Measurements from ENCODE around the gene DIAPH2.

The DIAPH2 gene

DNA sequence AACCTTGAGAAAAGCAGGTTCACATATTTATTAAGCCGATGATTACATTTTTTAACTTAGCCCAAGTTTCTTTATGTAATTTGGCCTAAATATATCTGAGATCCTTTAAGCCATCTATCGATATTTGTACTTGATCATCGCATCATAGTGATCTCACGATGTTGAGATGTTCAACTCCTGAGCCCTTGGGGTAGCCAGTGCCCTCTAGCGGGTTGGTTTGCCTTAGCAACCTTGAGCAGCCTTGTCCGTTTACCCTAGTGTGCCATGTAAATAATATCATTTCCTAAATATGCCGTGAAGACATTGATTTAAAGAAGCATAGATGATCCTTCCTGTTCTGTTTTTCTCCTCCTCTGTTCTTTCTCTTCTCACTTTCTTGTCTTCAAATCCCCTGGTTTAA lies 631.3 kb downstream of the DIAPH2 start:
- Mint-ChIP-seq H3K4me1 (no peaks in the 10 kb centered on the region), H3K9me3 (no peaks in the 10 kb centered on the region), H3K4me3 (no peak overlapping the region), H3K27ac (no peak overlapping the region), H3K36me3 (no peaks in the 10 kb centered on the region)
- DNase-seq (ENCODE audit: low spot score in 2 of 2) (no peak), ATAC-seq (no peak)

DNA sequence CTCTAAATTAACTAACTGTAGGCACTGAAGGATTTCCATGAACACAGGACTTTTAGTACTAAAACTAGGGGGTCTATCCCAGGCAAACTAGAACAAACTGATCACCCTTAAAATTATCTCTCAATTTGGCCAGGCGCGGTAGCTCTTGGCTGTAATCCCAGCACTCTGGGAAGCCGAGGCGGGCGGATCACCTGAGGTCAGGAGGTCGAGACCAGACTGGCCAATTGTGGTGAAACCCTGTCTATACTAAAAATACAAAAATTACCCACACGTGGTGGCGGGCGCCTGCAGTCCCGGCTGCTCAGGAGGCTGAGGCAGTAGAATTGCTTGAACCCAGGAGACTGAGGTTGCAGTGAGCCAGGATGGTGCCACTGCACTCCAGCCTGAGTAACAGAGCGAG lies 635.7 kb downstream of the DIAPH2 start:
- H3K27ac Mint-ChIP-seq: no peak overlapping the region
- ATAC-seq: no peak

DNA sequence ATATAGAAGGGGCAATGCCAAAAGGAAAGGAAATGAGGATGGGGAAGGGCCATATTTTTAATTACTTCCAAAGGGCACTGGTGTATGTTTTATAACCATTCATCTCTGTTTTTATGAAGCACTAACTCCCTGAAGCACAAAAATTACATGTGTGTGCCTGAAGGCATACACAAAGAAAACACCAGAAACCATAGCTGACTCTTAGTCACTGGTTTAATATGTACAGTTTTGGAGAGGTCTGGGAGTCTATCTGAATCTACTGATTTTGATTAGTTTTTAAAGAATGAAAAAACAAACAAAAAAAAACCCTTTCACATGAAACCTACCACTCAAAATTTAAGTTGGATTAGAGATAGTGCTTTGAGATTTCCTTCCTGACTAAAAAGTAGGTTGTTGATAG lies 637.8 kb downstream of the DIAPH2 start:
- no peaks in the 10 kb centered on the region for H3K4me1 Mint-ChIP-seq
- ATAC-seq: no peak

More for the DNA sequence above, 635.7 kb downstream of the DIAPH2 start:
- no peak for DNase-seq (ENCODE audit: low spot score in 2 of 2)
- H3K4me1 Mint-ChIP-seq: no peaks in the 10 kb centered on the region
- H3K4me3 Mint-ChIP-seq: no peak overlapping the region
- H3K9me3 Mint-ChIP-seq: no peaks in the 10 kb centered on the region
- H3K36me3 Mint-ChIP-seq: no peaks in the 10 kb centered on the region

GRCh38 chrX:97326456-97326855 lies 641.8 kb downstream of the DIAPH2 start:
- H3K9me3 Mint-ChIP-seq: no peaks in the 10 kb centered on the region
- ATAC-seq (no peak), DNase-seq (ENCODE audit: low spot score in 2 of 2) (no peak)
- no peaks in the 10 kb centered on the region for H3K4me1 Mint-ChIP-seq
- H3K4me3 Mint-ChIP-seq: no peak overlapping the region
- no peaks in the 10 kb centered on the region for H3K36me3 Mint-ChIP-seq
- H3K27ac Mint-ChIP-seq: no peak overlapping the region

More for the DNA sequence above, 637.8 kb downstream of the DIAPH2 start:
- Mint-ChIP-seq H3K27ac (no peak overlapping the region), H3K9me3 (no peaks in the 10 kb centered on the region), H3K36me3 (no peaks in the 10 kb centered on the region), H3K4me3 (no peak overlapping the region)
- no peak for DNase-seq (ENCODE audit: low spot score in 2 of 2)

GRCh38 chrX:97328853-97329390 lies 644.3 kb downstream of the DIAPH2 start:
- Mint-ChIP-seq H3K27ac (no peak overlapping the region), H3K36me3 (no peaks in the 10 kb centered on the region), H3K4me3 (no peak overlapping the region), H3K9me3 (no peaks in the 10 kb centered on the region), H3K4me1 (no peaks in the 10 kb centered on the region)
- ATAC-seq (no peak), DNase-seq (ENCODE audit: low spot score in 2 of 2) (no peak)

DNA sequence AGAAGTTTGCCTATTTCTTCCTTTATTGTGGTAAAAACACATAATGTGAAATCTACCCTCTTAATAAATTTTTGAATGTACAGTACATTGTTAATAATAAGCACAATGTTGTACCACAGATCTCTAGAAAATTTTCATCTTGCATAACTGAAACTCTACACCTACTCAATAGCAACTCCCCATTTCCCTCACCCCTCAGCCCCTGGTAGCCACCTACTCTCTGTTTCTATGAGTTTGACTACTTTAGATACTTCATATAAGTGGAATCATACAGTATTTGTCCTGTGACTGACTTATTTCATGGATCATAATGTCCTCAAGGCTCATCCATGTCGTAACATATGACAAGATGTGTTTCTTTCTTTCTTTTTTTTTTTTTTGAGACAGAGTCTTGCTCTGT lies 645.5 kb downstream of the DIAPH2 start:
- H3K4me3 Mint-ChIP-seq: no peak overlapping the region
- no peaks in the 10 kb centered on the region for H3K36me3 Mint-ChIP-seq
- no peaks in the 10 kb centered on the region for H3K9me3 Mint-ChIP-seq
- H3K4me1 Mint-ChIP-seq: no peaks in the 10 kb centered on the region
- ATAC-seq (peak; percentile 79), DNase-seq (ENCODE audit: low spot score in 2 of 2) (no peak)
- H3K27ac Mint-ChIP-seq: no peak overlapping the region

- Mint-ChIP-seq H3K36me3 (no peaks in the 10 kb centered on the region), H3K27ac (no peak overlapping the region), H3K9me3 (no peaks in the 10 kb centered on the region), H3K4me1 (no peaks in the 10 kb centered on the region), H3K4me3 (no peak overlapping the region)
- no peak for ATAC-seq
- DNase-seq (ENCODE audit: low spot score in 2 of 2): no peak
Measured at GRCh38 chrX:97332963-97333362, 648.3 kb downstream of the DIAPH2 start.

DNA sequence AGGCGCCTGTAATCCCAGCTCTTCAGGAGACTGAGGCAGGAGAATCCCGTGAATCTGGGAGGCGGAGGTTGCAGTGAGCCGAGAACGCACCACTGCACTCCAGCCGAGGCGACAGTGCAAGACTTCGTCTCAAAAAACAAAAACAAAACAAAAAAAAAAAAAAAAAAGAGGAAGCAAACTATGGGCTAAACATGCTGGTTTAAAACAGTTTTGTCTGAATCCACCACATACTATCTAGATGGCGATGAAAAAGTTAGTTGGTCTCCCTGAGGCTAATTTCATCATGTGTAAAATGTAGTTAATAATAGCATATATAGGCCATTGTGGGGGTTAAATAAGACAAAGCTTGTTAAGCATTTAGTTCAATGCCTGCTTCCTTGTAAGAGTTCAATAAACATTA lies 650.2 kb downstream of the DIAPH2 start:
- Mint-ChIP-seq H3K4me1 (no peaks in the 10 kb centered on the region), H3K4me3 (no peak overlapping the region), H3K27ac (no peak overlapping the region), H3K9me3 (no peaks in the 10 kb centered on the region), H3K36me3 (no peaks in the 10 kb centered on the region)
- DNase-seq (ENCODE audit: low spot score in 2 of 2) (no peak), ATAC-seq (no peak)

GRCh38 chrX:97344724-97345123 lies 660.1 kb downstream of the DIAPH2 start:
- Mint-ChIP-seq H3K4me1 (no peaks in the 10 kb centered on the region), H3K36me3 (peaks cover 6% of the 10 kb centered on the region), H3K4me3 (no peak overlapping the region), H3K27ac (no peak overlapping the region), H3K9me3 (no peaks in the 10 kb centered on the region)
- ATAC-seq (no peak), DNase-seq (ENCODE audit: low spot score in 2 of 2) (no peak)

- H3K9me3 Mint-ChIP-seq: no peaks in the 10 kb centered on the region
- H3K36me3 Mint-ChIP-seq: no peaks in the 10 kb centered on the region
- no peaks in the 10 kb centered on the region for H3K4me1 Mint-ChIP-seq
- no peak overlapping the region for H3K27ac Mint-ChIP-seq
- ATAC-seq: no peak
- DNase-seq (ENCODE audit: low spot score in 2 of 2): no peak
- H3K4me3 Mint-ChIP-seq: no peak overlapping the region
Measured at GRCh38 chrX:97358941-97359340, 674.3 kb downstream of the DIAPH2 start.

DNA sequence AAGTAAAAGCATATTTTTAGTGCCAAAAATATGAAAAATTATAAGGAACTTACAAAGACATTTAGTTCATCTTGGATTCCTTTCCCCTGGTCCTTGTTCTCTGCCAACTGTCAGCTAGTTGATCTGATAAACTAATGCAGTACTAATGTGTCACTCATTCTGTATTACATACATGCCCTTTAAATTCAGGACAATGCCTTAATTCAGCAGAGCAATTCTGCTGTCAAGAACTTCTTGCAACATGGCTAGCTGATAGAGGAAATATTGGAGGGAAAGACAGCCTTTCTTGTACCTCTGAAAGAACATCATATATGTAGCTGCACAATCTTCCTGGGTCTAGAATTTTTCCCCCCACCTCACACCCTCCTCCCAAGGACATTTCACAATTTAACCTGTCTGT lies 679.2 kb downstream of the DIAPH2 start:
- H3K9me3 Mint-ChIP-seq: no peaks in the 10 kb centered on the region
- H3K4me1 Mint-ChIP-seq: no peaks in the 10 kb centered on the region
- no peak for DNase-seq (ENCODE audit: low spot score in 2 of 2)
- H3K4me3 Mint-ChIP-seq: no peak overlapping the region
- H3K36me3 Mint-ChIP-seq: peaks cover 6% of the 10 kb centered on the region
- no peak overlapping the region for H3K27ac Mint-ChIP-seq
- no peak for ATAC-seq

- H3K9me3 Mint-ChIP-seq: no peaks in the 10 kb centered on the region
- ATAC-seq: no peak
Measured at GRCh38 chrX:97366237-97366636, 681.6 kb downstream of the DIAPH2 start.

DNA sequence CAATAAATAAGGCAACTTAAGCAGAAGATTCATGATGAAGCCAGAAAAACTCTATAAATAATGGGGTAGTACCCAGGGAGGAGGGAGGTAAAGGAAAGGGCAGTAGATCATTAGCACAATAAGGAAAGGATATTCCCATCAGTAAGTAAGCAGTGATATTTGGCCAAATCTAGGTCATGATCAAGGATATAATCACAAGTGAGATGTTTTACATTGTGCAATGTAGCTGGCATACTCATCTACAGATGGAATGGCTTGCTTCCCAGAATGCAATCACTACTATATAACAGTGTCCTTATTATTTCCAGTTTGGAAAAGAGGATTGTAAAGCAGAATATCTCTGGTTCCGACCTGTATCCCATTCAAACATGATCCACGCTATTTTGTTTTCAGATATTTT lies 682.5 kb downstream of the DIAPH2 start:
- no peak for ATAC-seq
- Mint-ChIP-seq H3K4me1 (no peaks in the 10 kb centered on the region), H3K9me3 (no peaks in the 10 kb centered on the region), H3K27ac (no peak overlapping the region), H3K36me3 (peaks cover 6% of the 10 kb centered on the region), H3K4me3 (no peak overlapping the region)
- DNase-seq (ENCODE audit: low spot score in 2 of 2): no peak

More at GRCh38 chrX:97366237-97366636, 681.6 kb downstream of the DIAPH2 start:
- DNase-seq (ENCODE audit: low spot score in 2 of 2): no peak
- H3K27ac Mint-ChIP-seq: no peak overlapping the region
- H3K36me3 Mint-ChIP-seq: peaks cover 6% of the 10 kb centered on the region
- no peak overlapping the region for H3K4me3 Mint-ChIP-seq
- no peaks in the 10 kb centered on the region for H3K4me1 Mint-ChIP-seq

DNA sequence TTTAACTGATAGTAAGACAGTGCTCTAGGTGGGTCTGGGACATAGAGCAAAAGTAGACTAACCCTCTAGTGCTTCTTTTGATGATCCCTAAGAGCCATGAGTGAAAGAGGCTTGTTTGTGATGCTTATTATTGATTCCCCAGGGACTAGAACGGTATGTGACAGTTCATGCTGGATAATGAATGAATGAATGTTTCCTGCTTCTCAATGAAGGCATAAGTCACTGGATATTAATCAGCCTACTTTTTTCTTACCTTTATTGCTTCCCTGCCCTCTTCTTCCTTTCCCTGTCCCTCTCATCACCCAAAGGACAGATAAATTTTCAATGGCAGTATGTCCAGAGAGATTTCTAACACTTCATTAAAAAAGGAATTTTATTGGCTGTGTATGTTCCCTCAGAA lies 685.3 kb downstream of the DIAPH2 start:
- ATAC-seq (no peak), DNase-seq (ENCODE audit: low spot score in 2 of 2) (no peak)
- Mint-ChIP-seq H3K27ac (no peak overlapping the region), H3K9me3 (no peaks in the 10 kb centered on the region), H3K4me3 (no peak overlapping the region), H3K4me1 (no peaks in the 10 kb centered on the region), H3K36me3 (peaks cover 6% of the 10 kb centered on the region)

DNA sequence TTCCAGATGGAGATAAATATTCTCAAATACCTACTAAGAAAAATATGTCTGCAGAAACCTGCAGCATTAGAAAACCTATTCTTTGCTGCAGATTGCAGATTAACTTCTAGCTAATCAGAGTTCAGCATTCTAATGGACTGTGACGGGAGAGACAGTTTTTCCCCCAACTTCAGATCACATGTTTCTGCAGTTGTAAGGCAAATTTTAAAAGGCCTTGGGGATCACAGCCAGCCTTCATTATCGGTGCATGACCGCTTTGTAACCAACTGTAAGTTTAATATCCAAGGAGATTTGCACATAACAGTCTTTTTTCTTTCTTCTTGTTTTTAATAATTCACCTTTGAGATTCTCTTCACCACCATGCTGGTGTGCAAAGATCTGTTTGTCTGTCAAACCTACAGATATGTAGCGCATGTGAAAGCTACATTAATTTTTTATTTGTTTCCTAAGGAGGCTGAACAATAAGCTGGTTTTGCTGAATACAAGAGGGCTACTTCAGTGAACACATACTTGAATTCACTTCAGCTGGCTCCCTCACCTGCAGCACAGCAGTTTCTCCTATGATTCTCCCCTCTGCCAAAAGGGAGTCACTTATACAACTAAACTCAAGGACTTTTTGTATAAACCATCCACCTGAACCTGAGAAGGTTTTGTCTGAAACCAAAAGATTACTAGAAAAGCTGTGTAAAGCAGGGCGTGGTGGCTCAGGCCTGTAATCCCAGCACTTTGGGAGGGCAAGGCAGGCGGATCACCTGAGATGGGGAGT lies 687.5 kb downstream of the DIAPH2 start:
- ATAC-seq: no peak
- Mint-ChIP-seq H3K4me1 (no peaks in the 10 kb centered on the region), H3K27ac (no peak overlapping the region)

GRCh38 chrX:97374266-97374665 lies 689.6 kb downstream of the DIAPH2 start:
- Mint-ChIP-seq H3K27ac (no peak overlapping the region), H3K36me3 (no peaks in the 10 kb centered on the region), H3K4me3 (no peak overlapping the region), H3K9me3 (no peaks in the 10 kb centered on the region), H3K4me1 (no peaks in the 10 kb centered on the region)
- DNase-seq (ENCODE audit: low spot score in 2 of 2): no peak
- no peak for ATAC-seq

More for the DNA sequence above, 687.5 kb downstream of the DIAPH2 start:
- Mint-ChIP-seq H3K9me3 (no peaks in the 10 kb centered on the region), H3K4me3 (no peak overlapping the region), H3K36me3 (no peaks in the 10 kb centered on the region)
- no peak for DNase-seq (ENCODE audit: low spot score in 2 of 2)
